Suprapubic skin (tissue), 4 donors: ENCODE data around the gene PTPRN2.

Experiments used
- EP300 ChIP-seq: sonication (generic); formaldehyde crosslinking; IDR thresholded peaks from one replicate; pipeline ENCODE4 v1.6.1; 2017; ENCODE audit warnings: antibody characterized with exemption
- POLR2A ChIP-seq, 2 donors: fragments of 450-650 bp; IDR thresholded peaks; one replicate each; pipeline ENCODE4 v1.6.1; 2017; ENCODE audit warnings: antibody characterized with exemption in 2 of 2, mild to moderate bottlenecking in 2 of 2, moderate library complexity in 2 of 2
- POLR2AphosphoS5 ChIP-seq, 3 donors: sonication (generic); formaldehyde crosslinking; IDR thresholded peaks; one replicate each; pipeline ENCODE4 v1.6.1; 2017; ENCODE audit warnings: antibody characterized with exemption in 3 of 3
- TF ChIP-seq, protein P1 (sequence below), 2 donors: fragments of 200-600 bp in 1 of 2; fragments of 450-650 bp in 1 of 2; sonication (generic) in 1 of 2; IDR thresholded peaks; one replicate each; pipeline ENCODE4 v1.5.1; 2016 to 2019; ENCODE audit warnings: antibody characterized with exemption in 2 of 2, mild to moderate bottlenecking in 1 of 2, moderate library complexity in 1 of 2

DNA sequence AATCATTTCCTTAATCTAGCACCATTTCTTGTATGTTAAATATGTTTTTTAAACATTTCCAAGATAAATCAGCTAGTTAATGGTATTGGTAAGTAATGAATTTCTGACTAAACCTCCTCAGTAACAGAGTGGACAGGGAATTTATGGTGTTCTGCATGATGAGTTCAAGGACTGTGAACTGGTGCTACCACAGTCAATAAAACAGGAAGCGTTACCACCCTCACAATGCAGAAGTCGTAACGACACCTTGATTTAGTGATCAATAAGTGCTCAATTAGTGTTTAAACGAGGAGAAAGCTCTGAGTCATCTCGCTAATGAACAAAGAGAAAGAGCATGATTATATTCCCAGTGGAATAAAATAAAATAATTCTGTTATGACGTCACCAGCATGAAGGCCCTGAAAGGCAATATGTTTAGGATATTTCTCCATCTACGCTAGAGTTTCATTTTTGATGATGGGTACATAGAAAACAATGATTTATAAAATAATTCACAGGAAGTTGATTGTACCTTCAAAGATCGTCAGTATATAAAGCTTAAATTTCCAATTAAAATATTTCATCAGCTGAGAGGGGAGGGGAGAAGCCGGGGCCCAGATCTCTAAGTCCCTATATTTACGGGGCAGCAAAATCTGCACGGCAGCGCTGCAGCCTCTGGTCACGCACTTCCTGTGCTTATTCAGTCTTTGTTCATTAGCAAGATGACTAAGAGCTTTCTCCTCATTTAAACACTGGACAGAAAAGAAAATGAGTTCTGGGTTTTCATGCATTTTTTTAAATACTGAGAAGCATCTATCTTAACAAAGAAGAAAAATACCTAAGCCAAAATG, 400.5 kb downstream of the PTPRN2 start:
- TF ChIP-seq POLR2AphosphoS5 (IDR thresholded peaks at IDR 0.05) (no peak), POLR2A (IDR thresholded peaks at IDR 0.05) (no peak), EP300 (no peak)
- TF ChIP-seq, protein P1, sequence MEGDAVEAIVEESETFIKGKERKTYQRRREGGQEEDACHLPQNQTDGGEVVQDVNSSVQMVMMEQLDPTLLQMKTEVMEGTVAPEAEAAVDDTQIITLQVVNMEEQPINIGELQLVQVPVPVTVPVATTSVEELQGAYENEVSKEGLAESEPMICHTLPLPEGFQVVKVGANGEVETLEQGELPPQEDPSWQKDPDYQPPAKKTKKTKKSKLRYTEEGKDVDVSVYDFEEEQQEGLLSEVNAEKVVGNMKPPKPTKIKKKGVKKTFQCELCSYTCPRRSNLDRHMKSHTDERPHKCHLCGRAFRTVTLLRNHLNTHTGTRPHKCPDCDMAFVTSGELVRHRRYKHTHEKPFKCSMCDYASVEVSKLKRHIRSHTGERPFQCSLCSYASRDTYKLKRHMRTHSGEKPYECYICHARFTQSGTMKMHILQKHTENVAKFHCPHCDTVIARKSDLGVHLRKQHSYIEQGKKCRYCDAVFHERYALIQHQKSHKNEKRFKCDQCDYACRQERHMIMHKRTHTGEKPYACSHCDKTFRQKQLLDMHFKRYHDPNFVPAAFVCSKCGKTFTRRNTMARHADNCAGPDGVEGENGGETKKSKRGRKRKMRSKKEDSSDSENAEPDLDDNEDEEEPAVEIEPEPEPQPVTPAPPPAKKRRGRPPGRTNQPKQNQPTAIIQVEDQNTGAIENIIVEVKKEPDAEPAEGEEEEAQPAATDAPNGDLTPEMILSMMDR (IDR thresholded peaks at IDR 0.05): no peak
